ENCODE data around the gene GPS1. TPM values are rescaled to one million over a fixed set of nuclear protein-coding genes. Genes with fewer than 3 reads are reported as not detected.

GPS1 gene
- total RNA-seq, 1 donor from 2014 or later: 102 TPM

GRCh38 chr17:82022310-82022980 lies 29.3 kb upstream of the GPS1 start, which contains the start of gene CENPX:
Gene CENPX (minus strand): TSS chr17:82022878. CDS start chr17:82022861, 17 bp downstream.
- peak within 1 kb of the TSS; percentile 19 for H3K27ac ChIP-seq (ENCODE audit: low read depth, low read length)
- no peaks in the 10 kb centered on the region for H3K36me3 ChIP-seq (ENCODE audit: insufficient read depth, low read length)
- Mint-ChIP-seq H3K27ac (ENCODE audit: unreplicated experiment) (no peak within 1 kb of the TSS), H3K27me3 (ENCODE audit: low read depth, unreplicated experiment) (peaks cover 3% of the 10 kb centered on the region), H3K36me3 (ENCODE audit: low read depth, unreplicated experiment) (no peaks in the 10 kb centered on the region), H3K4me1 (ENCODE audit: low read depth, unreplicated experiment) (no peaks in the 10 kb centered on the region), H3K4me3 (ENCODE audit: unreplicated experiment) (peak within 1 kb of the TSS; percentile 86), H3K9me3 (ENCODE audit: unreplicated experiment) (no peaks in the 10 kb centered on the region)
- H3K27me3 ChIP-seq (ENCODE audit: insufficient read depth, low read length): no peaks in the 10 kb centered on the region
- H2AFZ ChIP-seq (ENCODE audit: low read depth, low read length): peak within 1 kb of the TSS; percentile 84
- H3K9me3 ChIP-seq (ENCODE audit: insufficient read depth, low read depth, low read length): no peaks in the 10 kb centered on the region
- TF ChIP-seq EZH2 (IDR thresholded peaks at IDR 0.05; ENCODE audit: insufficient read depth, low read length) (no peak), CTCF (IDR thresholded peaks at IDR 0.05; ENCODE audit: insufficient read depth, low read depth, low read length) (no peak)
- H3K4me1 ChIP-seq (ENCODE audit: insufficient read depth, low read length): peaks cover 23% of the 10 kb centered on the region
- H3K4me3 ChIP-seq (ENCODE audit: insufficient read depth, low read depth, low read length): peak within 1 kb of the TSS; percentile 81
- H4K20me1 ChIP-seq (ENCODE audit: insufficient read depth, low read length): peaks cover 27% of the 10 kb centered on the region
- H3K79me2 ChIP-seq (ENCODE audit: insufficient read depth, low read length): peaks cover 15% of the 10 kb centered on the region
- peak within 1 kb of the TSS; percentile 87 for H3K9ac ChIP-seq (ENCODE audit: low read length)
- H3K4me2 ChIP-seq (ENCODE audit: low read length): peak within 1 kb of the TSS; percentile 99
- no peak for DNase-seq (ENCODE audit: low read depth)
- no peak for FAIRE-seq

GRCh38 chr17:82022981-82023446 lies 28.7 kb upstream of the GPS1 start, which contains the start of gene LRRC45:
Gene LRRC45 (plus strand): TSS chr17:82023305. CDS start chr17:82023644, 339 bp downstream.
- H3K36me3 Mint-ChIP-seq (ENCODE audit: low read depth, unreplicated experiment): peaks cover 1% of the 10 kb centered on the region
- Histone ChIP-seq H3K79me2 (ENCODE audit: insufficient read depth, low read length) (peaks cover 15% of the 10 kb centered on the region), H3K4me1 (ENCODE audit: insufficient read depth, low read length) (peaks cover 23% of the 10 kb centered on the region), H4K20me1 (ENCODE audit: insufficient read depth, low read length) (peaks cover 27% of the 10 kb centered on the region), H3K4me2 (ENCODE audit: low read length) (peak within 1 kb of the TSS; percentile 99), H3K9ac (ENCODE audit: low read length) (peak within 1 kb of the TSS; percentile 87), H3K36me3 (ENCODE audit: insufficient read depth, low read length) (no peaks in the 10 kb centered on the region), H2AFZ (ENCODE audit: low read depth, low read length) (peak within 1 kb of the TSS; percentile 84), H3K27me3 (ENCODE audit: insufficient read depth, low read length) (no peaks in the 10 kb centered on the region), H3K9me3 (ENCODE audit: insufficient read depth, low read depth, low read length) (no peaks in the 10 kb centered on the region), H3K27ac (ENCODE audit: low read depth, low read length) (peak within 1 kb of the TSS; percentile 19), H3K4me3 (ENCODE audit: insufficient read depth, low read depth, low read length) (peak within 1 kb of the TSS; percentile 81)
- H3K4me1 Mint-ChIP-seq (ENCODE audit: low read depth, unreplicated experiment): no peaks in the 10 kb centered on the region
- no peak for FAIRE-seq
- peaks cover 6% of the 10 kb centered on the region for H3K27me3 Mint-ChIP-seq (ENCODE audit: low read depth, unreplicated experiment)
- H3K27ac Mint-ChIP-seq (ENCODE audit: unreplicated experiment): peak within 1 kb of the TSS; percentile 34
- DNase-seq (ENCODE audit: low read depth): peak; percentile 98
- TF ChIP-seq CTCF (IDR thresholded peaks at IDR 0.05; ENCODE audit: insufficient read depth, low read depth, low read length): no peak
- TF ChIP-seq EZH2 (IDR thresholded peaks at IDR 0.05; ENCODE audit: insufficient read depth, low read length): no peak
- H3K4me3 Mint-ChIP-seq (ENCODE audit: unreplicated experiment): peak within 1 kb of the TSS; percentile 86
- no peaks in the 10 kb centered on the region for H3K9me3 Mint-ChIP-seq (ENCODE audit: unreplicated experiment)
